ENCODE data around the gene TPRG1.

TPRG1 gene

DNA sequence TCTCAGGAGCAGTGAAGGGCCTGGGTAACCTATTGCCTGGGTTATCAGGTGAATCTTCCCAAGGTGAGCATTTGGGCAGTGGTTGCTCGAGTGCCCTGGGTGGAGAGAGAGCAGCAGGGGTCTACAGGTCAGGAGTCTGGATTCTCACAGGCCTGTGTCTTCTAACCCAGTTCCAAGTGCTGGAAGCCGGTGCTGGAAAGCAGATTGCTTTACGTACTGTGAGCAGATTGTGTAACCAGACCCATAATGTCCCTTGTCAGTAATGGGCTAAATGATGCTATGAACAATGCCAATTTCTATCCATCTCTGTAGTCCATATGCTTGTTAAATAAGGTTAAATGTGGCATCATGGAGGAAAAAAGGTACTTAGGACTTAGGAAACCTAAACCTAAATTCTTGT lies 106.5 kb downstream of the TPRG1 start:
- DNase-seq (ENCODE audit: low read depth): no peak

DNA sequence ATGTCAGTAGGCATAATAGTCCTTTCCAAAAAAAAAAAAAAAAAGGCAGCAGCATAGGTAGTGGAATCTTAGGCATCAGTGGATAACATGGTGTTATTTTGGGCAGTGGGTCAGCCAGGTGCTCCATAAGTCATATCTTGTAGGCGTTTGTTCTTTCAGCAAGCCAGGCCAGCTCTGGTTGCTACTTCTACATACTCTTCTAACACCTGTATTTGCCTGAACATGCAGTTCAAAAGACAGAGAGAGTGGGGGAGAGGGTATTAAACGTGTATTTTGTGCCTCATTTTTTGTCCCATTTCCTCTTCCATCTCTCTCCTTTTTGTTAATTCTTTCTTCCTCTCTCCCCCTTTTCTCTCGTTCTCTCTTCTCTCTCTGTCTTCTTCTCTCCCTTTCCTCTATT lies 110.4 kb downstream of the TPRG1 start:
- DNase-seq (ENCODE audit: low read depth): no peak

DNA sequence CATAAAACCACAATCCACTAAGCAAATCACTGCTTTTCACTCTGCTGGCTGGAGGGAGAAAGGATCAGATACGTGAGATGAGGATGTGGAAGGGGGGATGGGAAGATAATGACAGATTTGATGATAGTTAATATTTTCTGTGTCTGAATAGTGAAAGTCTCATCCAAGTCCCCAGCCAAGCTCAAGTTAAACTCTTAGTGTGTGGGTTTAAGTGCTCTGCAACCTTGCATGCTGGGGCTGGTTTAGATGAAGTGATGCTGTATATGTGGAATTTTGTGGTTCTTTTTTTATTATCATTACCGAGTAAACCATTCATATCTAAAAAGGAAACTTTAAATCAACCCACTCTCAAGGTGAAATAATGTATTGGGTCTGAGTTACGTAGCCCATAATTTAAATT lies 111.0 kb downstream of the TPRG1 start:
- no peak for DNase-seq (ENCODE audit: low read depth)

DNA sequence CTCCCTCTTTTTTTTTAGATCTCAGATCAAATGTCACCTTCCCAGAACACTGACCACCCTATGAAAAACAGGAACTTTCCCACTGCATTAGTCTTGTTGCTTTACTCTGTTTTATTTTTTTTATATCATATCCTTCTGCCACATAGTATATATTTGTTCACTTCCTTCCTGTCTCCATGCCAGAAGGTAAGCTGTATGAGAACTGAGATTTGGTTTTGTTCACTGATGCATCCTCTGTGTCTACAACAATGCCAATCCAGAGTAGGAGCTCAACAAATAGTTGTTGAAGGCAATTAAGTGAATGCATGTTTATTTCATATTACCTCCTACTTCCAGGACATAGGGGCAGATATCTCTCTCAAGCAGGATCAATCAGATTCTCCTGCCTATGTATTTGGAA lies 114.4 kb downstream of the TPRG1 start:
- DNase-seq (ENCODE audit: low read depth): no peak

GRCh38 chr3:189286916-189287315 lies 115.1 kb downstream of the TPRG1 start:
- no peak for DNase-seq (ENCODE audit: low read depth)

GRCh38 chr3:189288348-189289235 lies 116.8 kb downstream of the TPRG1 start:
- no peak for DNase-seq (ENCODE audit: low read depth)

GRCh38 chr3:189289251-189289650 lies 117.5 kb downstream of the TPRG1 start:
- no peak for DNase-seq (ENCODE audit: low read depth)

DNA sequence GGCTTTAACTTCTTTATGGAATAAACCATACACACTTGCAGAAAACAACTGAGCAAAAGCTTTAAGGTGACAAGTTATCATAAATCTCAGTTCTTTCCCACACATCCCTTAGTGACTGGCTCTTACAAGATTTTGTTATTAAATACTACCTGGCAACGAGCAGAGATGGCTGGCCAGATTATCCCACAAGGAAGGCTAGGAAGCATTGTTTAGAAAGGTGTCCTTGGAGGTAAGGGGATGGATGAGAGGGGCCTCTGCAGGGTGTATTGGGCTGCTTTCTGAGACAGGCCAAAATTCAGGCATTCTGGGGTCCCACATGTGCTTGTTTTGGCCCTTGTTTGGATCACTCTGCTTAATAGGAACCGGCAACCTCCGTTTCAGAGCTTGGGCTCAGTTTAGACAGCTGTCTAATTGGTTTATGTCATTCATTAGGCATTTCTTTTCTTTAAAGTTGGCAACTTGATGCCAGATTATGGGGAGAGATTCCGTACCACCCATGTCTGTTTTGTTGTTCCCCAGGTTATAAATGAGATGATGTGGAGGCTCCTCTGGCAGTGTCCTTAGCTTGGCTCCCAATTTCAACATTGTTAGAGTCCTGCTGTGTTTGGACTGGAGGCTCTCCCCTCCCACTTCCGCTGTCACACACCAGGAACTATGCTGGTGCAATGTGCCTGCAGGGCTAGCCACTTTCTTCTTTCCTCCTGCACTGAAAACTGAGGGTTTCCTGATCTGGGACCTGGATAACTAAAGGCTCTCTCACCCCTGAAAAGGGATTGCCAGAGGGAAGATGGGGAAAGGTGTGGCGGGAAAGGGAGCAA lies 121.1 kb downstream of the TPRG1 start:
- no peak for DNase-seq (ENCODE audit: low read depth)

DNA sequence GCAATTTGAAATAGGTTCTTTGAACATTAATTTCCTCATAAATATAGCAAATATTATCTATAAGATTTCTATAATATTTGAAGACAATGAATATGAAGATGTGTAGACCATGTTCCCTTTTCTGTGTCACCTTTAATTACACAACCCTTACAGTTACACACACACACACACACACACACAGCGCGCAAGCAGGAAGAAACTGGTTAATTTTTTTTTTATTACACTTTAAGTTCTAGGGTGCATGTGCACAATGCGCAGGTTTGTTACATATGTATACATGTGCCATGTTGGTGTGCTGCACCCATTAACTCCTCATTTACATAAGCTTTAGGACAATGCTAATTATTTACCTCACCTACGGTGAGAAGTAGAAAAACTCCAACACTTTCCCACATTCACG lies 122.9 kb downstream of the TPRG1 start:
- DNase-seq (ENCODE audit: low read depth): no peak

GRCh38 chr3:189295089-189295488 lies 123.3 kb downstream of the TPRG1 start:
- no peak for DNase-seq (ENCODE audit: low read depth)

- DNase-seq (ENCODE audit: low read depth): no peak
Observed at GRCh38 chr3:189297932-189298331, 126.2 kb downstream of the TPRG1 start.

DNA sequence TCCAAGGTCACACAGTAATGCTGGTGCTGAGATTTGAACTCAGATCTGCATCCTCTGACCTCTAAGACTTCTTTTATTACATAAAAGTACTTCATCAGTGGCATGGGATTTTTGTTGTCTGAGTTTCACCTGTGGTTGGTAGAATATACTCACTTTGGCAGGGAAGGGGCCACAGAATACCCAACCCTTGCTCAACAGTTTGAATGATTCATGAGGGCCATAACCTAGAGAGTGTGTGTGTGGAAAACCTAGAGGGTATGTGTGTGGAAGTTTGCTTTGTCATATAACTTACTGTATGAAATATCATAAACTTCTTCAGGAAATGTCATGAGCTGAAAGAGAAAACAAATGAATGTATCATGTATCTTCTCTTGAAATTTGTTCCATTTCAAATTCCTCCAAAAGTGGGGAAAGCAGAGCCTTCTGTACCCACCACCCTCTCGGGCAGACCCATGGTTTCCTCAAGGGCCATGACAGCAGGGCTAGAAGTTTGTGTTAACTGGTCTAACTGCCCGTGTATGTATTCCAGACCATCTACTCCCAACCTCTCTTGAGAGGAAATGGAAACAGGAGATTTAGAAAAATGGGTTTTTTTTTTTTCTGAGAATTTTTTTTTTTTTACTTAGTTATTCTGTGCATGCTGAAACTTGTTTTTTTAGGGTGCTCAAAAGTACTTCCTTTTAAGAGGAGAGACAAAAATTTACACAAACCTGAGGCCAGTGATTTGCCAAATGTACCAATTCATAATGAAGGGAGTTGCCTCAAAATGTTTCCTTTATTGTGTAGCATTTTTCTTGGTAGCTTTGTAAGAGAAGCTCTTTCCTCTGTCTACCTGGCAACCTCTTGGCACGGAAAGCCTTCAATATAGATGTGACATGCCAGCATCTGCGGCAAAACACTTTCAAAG lies 127.0 kb downstream of the TPRG1 start:
- DNase-seq (ENCODE audit: low read depth): no peak

GRCh38 chr3:189300345-189300744 lies 128.6 kb downstream of the TPRG1 start:
- no peak for DNase-seq (ENCODE audit: low read depth)

DNA sequence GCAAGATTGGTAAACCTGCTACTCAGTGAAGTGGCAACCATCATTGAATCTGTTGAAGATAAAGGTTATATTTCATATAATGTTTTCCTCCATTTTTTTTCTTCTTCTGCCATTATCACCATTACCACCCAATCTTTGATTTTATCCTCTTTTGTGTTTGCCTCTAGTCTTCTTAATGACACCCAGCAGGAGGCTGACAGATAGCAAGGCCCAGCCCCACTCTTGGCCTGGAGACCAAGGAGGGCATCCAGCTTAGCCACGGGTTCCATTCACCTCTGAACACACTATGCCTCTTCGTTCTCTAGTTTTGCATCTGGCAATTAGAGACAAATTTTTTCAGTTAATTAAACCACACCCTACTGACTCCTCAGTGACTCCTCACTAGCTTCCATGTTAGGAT lies 129.7 kb downstream of the TPRG1 start:
- no peak for DNase-seq (ENCODE audit: low read depth)

DNA sequence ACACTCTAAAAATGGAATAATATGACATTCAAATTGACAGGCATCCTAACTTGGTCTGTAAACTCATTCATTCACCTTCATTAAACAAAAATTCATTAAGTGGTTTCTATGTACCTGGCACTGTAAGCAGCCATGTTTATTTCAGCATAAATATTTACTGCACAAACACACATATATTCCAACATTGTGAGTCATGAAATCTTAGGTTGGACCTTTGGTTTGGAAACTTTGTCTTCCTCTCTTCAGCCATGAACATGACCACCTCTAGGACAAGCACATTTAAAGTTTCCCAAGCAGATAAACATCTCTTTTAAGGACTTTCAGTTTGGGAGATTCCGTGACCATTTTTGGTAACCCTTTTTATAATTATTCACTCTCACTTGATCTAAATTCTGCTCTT lies 131.8 kb downstream of the TPRG1 start:
- no peak for DNase-seq (ENCODE audit: low read depth)

- DNase-seq (ENCODE audit: low read depth): no peak
Observed at GRCh38 chr3:189304465-189305351, 132.9 kb downstream of the TPRG1 start.

DNA sequence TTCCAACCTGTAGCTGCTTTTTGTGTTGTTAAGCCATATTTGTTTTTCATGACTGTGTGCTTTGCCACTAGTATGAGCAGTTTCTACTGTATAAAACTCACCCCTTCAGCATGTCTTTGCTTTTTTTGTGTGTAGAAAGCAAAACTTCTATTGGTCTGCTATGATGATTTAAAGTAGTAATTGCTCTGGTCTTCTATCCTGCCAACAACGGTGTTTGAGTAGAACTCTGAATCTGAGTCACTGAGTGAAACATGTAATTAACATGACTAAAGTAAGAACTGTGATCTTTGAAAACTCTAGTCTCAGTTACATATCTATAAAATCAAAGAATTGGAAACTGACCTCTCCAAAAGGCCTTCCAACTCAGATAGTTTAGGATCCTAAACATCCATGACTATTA lies 133.6 kb downstream of the TPRG1 start:
- no peak for DNase-seq (ENCODE audit: low read depth)

GRCh38 chr3:189307963-189308362 lies 136.2 kb downstream of the TPRG1 start:
- no peak for DNase-seq (ENCODE audit: low read depth)

DNA sequence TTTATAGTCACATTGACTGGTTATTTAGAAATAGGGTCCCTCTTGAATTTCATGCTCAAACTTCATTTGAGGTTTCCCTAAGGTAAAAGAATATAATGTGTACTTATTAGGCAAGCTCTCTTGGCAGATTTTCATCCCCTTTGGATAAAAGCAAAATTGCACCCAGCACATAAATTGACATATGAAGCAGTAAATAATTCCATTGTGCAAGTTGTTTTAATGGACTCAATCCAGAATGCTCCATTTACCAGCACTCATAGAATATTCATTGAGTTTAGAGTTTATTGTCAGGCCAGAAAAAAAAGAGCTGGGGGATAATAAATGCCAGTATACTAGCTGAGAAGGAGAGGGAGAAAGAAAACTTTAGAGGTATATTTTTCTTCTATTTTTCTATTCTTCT lies 136.8 kb downstream of the TPRG1 start:
- DNase-seq (ENCODE audit: low read depth): no peak

GRCh38 chr3:189309400-189309975 lies 137.7 kb downstream of the TPRG1 start:
- DNase-seq (ENCODE audit: low read depth): no peak

GRCh38 chr3:189311521-189311920 lies 139.8 kb downstream of the TPRG1 start:
- no peak for DNase-seq (ENCODE audit: low read depth)
